Gastrocnemius medialis (tissue), 4 donors: ENCODE results near the gene SUSD3.

Source experiments
- CTCF ChIP-seq, 5 experiments: fragments of 450-650 bp in 3 of 5; fragments of 200-600 bp in 2 of 5; sonication (generic) in 2 of 5; IDR thresholded peaks in 4 of 5; conservative IDR thresholded peaks in 1 of 5; 1 replicate in 4 of 5; 2 replicates in 1 of 5; pipeline ENCODE4 v1.5.1; 2016 to 2019; ENCODE audit warnings: antibody characterized with exemption in 5 of 5, mild to moderate bottlenecking in 3 of 5, moderate library complexity in 3 of 5
- POLR2A ChIP-seq, 2 donors: fragments of 450-650 bp; IDR thresholded peaks; one replicate each; pipeline ENCODE4 v1.6.1; 2017; ENCODE audit warnings: antibody characterized with exemption in 2 of 2, mild to moderate bottlenecking in 2 of 2, moderate library complexity in 2 of 2

GRCh38 chr9:93084471-93084881, 26.0 kb downstream of the SUSD3 start:
- no peak for TF ChIP-seq CTCF (IDR thresholded peaks at IDR 0.05 in 4 of 5, conservative IDR thresholded peaks at IDR 0.05 in 1 of 5)
- TF ChIP-seq POLR2A (IDR thresholded peaks at IDR 0.05) = no peak
